ENCODE data around the gene GSPT1.

Gene GSPT1

GRCh38 chr16:11913425-11914079 lies 2.2 kb downstream of the GSPT1 start:
- DNase-seq (ENCODE audit: low spot score) = peak; percentile 12

GRCh38 chr16:11909653-11910545 lies 5.9 kb downstream of the GSPT1 start:
- DNase-seq (ENCODE audit: low spot score) = peak; percentile 49

- no peak for DNase-seq (ENCODE audit: low spot score)
Observed at GRCh38 chr16:11907160-11907970, 8.4 kb downstream of the GSPT1 start.

- no peak for DNase-seq (ENCODE audit: low spot score)
Observed at GRCh38 chr16:11903906-11904305, 11.8 kb downstream of the GSPT1 start.

- peak; percentile 39 for DNase-seq (ENCODE audit: low spot score)
Observed at GRCh38 chr16:11901091-11901490, 14.7 kb downstream of the GSPT1 start.

GRCh38 chr16:11896486-11897176 lies 19.1 kb downstream of the GSPT1 start:
- DNase-seq (ENCODE audit: low spot score) = peak; percentile 68

GRCh38 chr16:11893571-11893970 lies 22.2 kb downstream of the GSPT1 start:
- DNase-seq (ENCODE audit: low spot score) = no peak

GRCh38 chr16:11892761-11893160 lies 23.0 kb downstream of the GSPT1 start:
- DNase-seq (ENCODE audit: low spot score) = no peak

- DNase-seq (ENCODE audit: low spot score) = no peak
Observed at GRCh38 chr16:11890231-11890965, 25.4 kb downstream of the GSPT1 start.

GRCh38 chr16:11886881-11887280 lies 28.9 kb downstream of the GSPT1 start:
- DNase-seq (ENCODE audit: low spot score) = no peak

GRCh38 chr16:11884035-11884434 lies 31.7 kb downstream of the GSPT1 start:
- no peak for DNase-seq (ENCODE audit: low spot score)

GRCh38 chr16:11880007-11880406 lies 35.7 kb downstream of the GSPT1 start:
- DNase-seq (ENCODE audit: low spot score) = no peak

GRCh38 chr16:11877374-11877773 lies 38.4 kb downstream of the GSPT1 start:
- no peak for DNase-seq (ENCODE audit: low spot score)

- DNase-seq (ENCODE audit: low spot score) = no peak
Observed at GRCh38 chr16:11876306-11876705, 39.5 kb downstream of the GSPT1 start.

GRCh38 chr16:11875721-11876120 lies 40.0 kb downstream of the GSPT1 start:
- DNase-seq (ENCODE audit: low spot score) = no peak

- DNase-seq (ENCODE audit: low spot score) = no peak
Observed at GRCh38 chr16:11871193-11871592, 44.6 kb downstream of the GSPT1 start.

- DNase-seq (ENCODE audit: low spot score) = no peak
Observed at GRCh38 chr16:11870399-11870798, 45.4 kb downstream of the GSPT1 start.

GRCh38 chr16:11869353-11870228 lies 46.2 kb downstream of the GSPT1 start:
- DNase-seq (ENCODE audit: low spot score) = no peak

- no peak for DNase-seq (ENCODE audit: low spot score)
Observed at GRCh38 chr16:11868412-11868980, 47.3 kb downstream of the GSPT1 start.

GRCh38 chr16:11862489-11862888 lies 53.3 kb downstream of the GSPT1 start:
- no peak for DNase-seq (ENCODE audit: low spot score)
